Liver (tissue), 3 donors: ENCODE measurements around the gene RGS2.

Source experiments
- CTCF ChIP-seq: fragments of 150-350 bp; IDR thresholded peaks from 2 replicates; pipeline ENCODE4 v1.5.1; 2017; ENCODE audit warnings: improper control_type of control experiment, low read depth, low read length; ENCODE audit not compliant: missing input control
- GABPA ChIP-seq, 2 donors: IDR thresholded peaks in 1 of 2; conservative IDR thresholded peaks in 1 of 2; 2 replicates each; pipeline ENCODE4 v1.6.1; 2016; ENCODE audit warnings: antibody characterized with exemption in 2 of 2, mild to moderate bottlenecking in 1 of 2, moderate library complexity in 1 of 2
- HNF4G ChIP-seq: IDR thresholded peaks from 2 replicates; pipeline ENCODE4 v1.6.1; 2016; ENCODE audit warnings: antibody characterized with exemption
- JUND ChIP-seq, 2 donors: IDR thresholded peaks; 2 replicates each; pipeline ENCODE4 v1.6.1; 2016; ENCODE audit warnings: antibody characterized with exemption in 2 of 2
- NR2F2 ChIP-seq: IDR thresholded peaks from 2 replicates; pipeline ENCODE4 v1.6.1; 2016; ENCODE audit warnings: antibody characterized with exemption
- SP1 ChIP-seq: IDR thresholded peaks from 2 replicates; pipeline ENCODE4 v1.6.1; 2018; ENCODE audit warnings: antibody characterized with exemption, mild to moderate bottlenecking
- TF ChIP-seq, protein P1 (sequence below): IDR thresholded peaks from 2 replicates; pipeline ENCODE4 v1.6.1; 2016; ENCODE audit warnings: antibody characterized with exemption
- TF ChIP-seq, protein P2 (sequence below): IDR thresholded peaks from 2 replicates; pipeline ENCODE4 v1.6.1; 2016; ENCODE audit warnings: antibody characterized with exemption, mild to moderate bottlenecking
- donor health status: healthy.
- donor health status: healthy.

DNA sequence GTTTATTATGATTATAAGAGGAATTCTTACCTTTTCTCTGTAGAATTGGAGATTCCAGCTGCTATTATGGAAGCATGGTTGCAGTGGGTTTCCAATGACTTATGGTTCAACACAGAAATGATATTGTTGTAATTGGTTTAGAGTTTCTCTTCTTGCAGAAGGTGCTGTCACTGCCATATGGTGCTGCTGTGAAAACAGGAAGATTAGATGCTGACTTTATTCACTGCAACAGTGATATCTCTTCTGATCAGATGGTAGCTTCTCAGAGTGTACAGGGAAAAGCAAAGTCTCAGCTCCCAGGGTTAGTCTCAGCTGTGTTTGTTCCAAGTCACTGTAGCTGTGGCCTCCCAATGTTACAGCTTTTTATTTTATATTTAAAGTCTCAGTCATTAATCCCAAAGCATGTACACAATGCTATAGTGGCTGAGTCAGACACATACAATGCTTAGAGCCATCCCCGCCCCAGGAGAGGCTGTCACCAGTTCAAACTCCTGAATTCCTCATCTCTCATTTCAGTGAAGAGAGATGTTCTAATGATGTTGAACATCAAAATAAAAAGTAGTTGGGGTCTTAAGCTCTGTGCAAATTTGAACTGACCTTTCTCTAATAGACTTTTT is 42.7 kb upstream of the RGS2 start:
- TF ChIP-seq HNF4G (no peak), CTCF (no peak), GABPA (IDR thresholded peaks at IDR 0.05 in 1 of 2, conservative IDR thresholded peaks at IDR 0.05 in 1 of 2) (no peak), JUND (IDR thresholded peaks at IDR 0.05) (no peak), SP1 (no peak), NR2F2 (no peak)
- TF ChIP-seq, protein P1, sequence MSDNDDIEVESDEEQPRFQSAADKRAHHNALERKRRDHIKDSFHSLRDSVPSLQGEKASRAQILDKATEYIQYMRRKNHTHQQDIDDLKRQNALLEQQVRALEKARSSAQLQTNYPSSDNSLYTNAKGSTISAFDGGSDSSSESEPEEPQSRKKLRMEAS = no peak
- TF ChIP-seq, protein P2, sequence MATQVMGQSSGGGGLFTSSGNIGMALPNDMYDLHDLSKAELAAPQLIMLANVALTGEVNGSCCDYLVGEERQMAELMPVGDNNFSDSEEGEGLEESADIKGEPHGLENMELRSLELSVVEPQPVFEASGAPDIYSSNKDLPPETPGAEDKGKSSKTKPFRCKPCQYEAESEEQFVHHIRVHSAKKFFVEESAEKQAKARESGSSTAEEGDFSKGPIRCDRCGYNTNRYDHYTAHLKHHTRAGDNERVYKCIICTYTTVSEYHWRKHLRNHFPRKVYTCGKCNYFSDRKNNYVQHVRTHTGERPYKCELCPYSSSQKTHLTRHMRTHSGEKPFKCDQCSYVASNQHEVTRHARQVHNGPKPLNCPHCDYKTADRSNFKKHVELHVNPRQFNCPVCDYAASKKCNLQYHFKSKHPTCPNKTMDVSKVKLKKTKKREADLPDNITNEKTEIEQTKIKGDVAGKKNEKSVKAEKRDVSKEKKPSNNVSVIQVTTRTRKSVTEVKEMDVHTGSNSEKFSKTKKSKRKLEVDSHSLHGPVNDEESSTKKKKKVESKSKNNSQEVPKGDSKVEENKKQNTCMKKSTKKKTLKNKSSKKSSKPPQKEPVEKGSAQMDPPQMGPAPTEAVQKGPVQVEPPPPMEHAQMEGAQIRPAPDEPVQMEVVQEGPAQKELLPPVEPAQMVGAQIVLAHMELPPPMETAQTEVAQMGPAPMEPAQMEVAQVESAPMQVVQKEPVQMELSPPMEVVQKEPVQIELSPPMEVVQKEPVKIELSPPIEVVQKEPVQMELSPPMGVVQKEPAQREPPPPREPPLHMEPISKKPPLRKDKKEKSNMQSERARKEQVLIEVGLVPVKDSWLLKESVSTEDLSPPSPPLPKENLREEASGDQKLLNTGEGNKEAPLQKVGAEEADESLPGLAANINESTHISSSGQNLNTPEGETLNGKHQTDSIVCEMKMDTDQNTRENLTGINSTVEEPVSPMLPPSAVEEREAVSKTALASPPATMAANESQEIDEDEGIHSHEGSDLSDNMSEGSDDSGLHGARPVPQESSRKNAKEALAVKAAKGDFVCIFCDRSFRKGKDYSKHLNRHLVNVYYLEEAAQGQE = no peak
